HEK293T (cell line): ENCODE measurements around the gene SLCO4A1.

Source experiments
- ARNT ChIP-seq: fragments of 450-650 bp; IDR thresholded peaks from 2 replicates; pipeline ENCODE4 v1.6.1; 2017; ENCODE audit warnings: mild to moderate bottlenecking
- BHLHE40 ChIP-seq: fragments of 450-650 bp; IDR thresholded peaks from 2 replicates; pipeline ENCODE4 v1.6.1; 2016; ENCODE audit warnings: mild to moderate bottlenecking, moderate library complexity, borderline replicate concordance
- FOXM1 ChIP-seq: fragments of 450-650 bp; IDR thresholded peaks from 2 replicates; pipeline ENCODE4 v1.6.1; 2017; ENCODE audit warnings: mild to moderate bottlenecking, borderline replicate concordance
- HDGF ChIP-seq: fragments of 450-650 bp; IDR thresholded peaks from 2 replicates; pipeline ENCODE4 v1.6.1; 2017; ENCODE audit warnings: antibody characterized with exemption, borderline replicate concordance
- LEF1 ChIP-seq: fragments of 450-650 bp; IDR thresholded peaks from 2 replicates; pipeline ENCODE4 v1.6.1; 2017; ENCODE audit warnings: mild to moderate bottlenecking, borderline replicate concordance
- NFRKB ChIP-seq: fragments of 450-650 bp; IDR thresholded peaks from 2 replicates; pipeline ENCODE4 v1.6.1; 2016; ENCODE audit warnings: mild to moderate bottlenecking, moderate library complexity
- SP1 ChIP-seq: fragments of 450-650 bp; IDR thresholded peaks from 2 replicates; pipeline ENCODE4 v1.6.1; 2017
- SUZ12 ChIP-seq: fragments of 450-650 bp; IDR thresholded peaks from 2 replicates; pipeline ENCODE4 v1.6.1; 2016; ENCODE audit warnings: mild to moderate bottlenecking
- TARDBP ChIP-seq: fragments of 450-650 bp; IDR thresholded peaks from 2 replicates; pipeline ENCODE4 v1.6.1; 2016

DNA sequence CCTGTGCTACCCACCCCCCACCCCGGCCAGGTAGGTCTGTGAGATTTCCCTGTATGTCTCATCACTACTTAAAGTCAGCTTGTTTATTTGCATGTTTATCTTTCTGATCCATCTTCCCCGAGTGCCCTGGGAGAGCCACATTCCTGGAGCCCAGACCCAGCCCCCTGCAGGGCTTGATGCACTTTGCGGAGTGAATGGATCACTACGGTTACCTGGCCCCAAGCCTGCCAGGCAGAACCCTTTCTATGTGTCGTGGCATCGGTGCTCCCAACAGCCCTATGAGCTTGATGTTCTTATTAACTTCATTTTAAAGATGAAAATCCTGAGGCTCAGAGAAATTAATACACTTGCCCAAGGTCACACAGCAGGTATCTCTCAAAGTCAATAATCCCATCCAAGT lies 13.6 kb upstream of the SLCO4A1 start:
- no peak for TF ChIP-seq BHLHE40
- no peak for TF ChIP-seq NFRKB
- no peak for TF ChIP-seq ARNT
- no peak for TF ChIP-seq TARDBP
- no peak for TF ChIP-seq LEF1
- no peak for TF ChIP-seq SP1
- TF ChIP-seq FOXM1: no peak
- no peak for TF ChIP-seq HDGF
- no peak for TF ChIP-seq SUZ12
